ENCODE results near the gene EXT2.

Gene EXT2

GRCh38 chr11:44269369-44270351, 174.2 kb downstream of the EXT2 start:
- DNase-seq, result no peak

GRCh38 chr11:44270403-44271273, 175.2 kb downstream of the EXT2 start:
- DNase-seq, result no peak

- no peak for DNase-seq
Measured at GRCh38 chr11:44271286-44271685, 175.8 kb downstream of the EXT2 start.

- DNase-seq, result no peak
Measured at GRCh38 chr11:44274404-44274803, 178.9 kb downstream of the EXT2 start.

GRCh38 chr11:44275241-44275640, 179.8 kb downstream of the EXT2 start:
- DNase-seq, result no peak

GRCh38 chr11:44275961-44276550, 180.6 kb downstream of the EXT2 start:
- DNase-seq, result no peak

- no peak for DNase-seq
Measured at GRCh38 chr11:44277196-44278090, 182.0 kb downstream of the EXT2 start.

- DNase-seq, result no peak
Measured at GRCh38 chr11:44279483-44279882, 184.0 kb downstream of the EXT2 start.

GRCh38 chr11:44280257-44280656, 184.8 kb downstream of the EXT2 start:
- no peak for DNase-seq

- no peak for DNase-seq
Measured at GRCh38 chr11:44281151-44281550, 185.7 kb downstream of the EXT2 start.

- DNase-seq, result no peak
Measured at GRCh38 chr11:44282620-44283019, 187.1 kb downstream of the EXT2 start.

GRCh38 chr11:44285756-44286155, 190.3 kb downstream of the EXT2 start:
- no peak for DNase-seq

GRCh38 chr11:44286268-44286880, 190.9 kb downstream of the EXT2 start:
- DNase-seq, result peak; percentile 58

GRCh38 chr11:44286911-44287310, 191.4 kb downstream of the EXT2 start:
- DNase-seq, result no peak

- no peak for DNase-seq
Measured at GRCh38 chr11:44288133-44288526, 192.7 kb downstream of the EXT2 start.

- DNase-seq, result no peak
Measured at GRCh38 chr11:44290208-44290607, 194.7 kb downstream of the EXT2 start.
